HUES6 (cell line): Measurements from ENCODE around the gene SPOCD1.

Source experiments
- H3K27ac ChIP-seq: 2 replicates; pipeline ENCODE4 v1.7.0; 2013; ENCODE audit warnings: low read depth, mild to moderate bottlenecking, low read length, inconsistent platforms
- H3K27me3 ChIP-seq: 2 replicates; pipeline ENCODE4 v1.6.1; 2013; ENCODE audit warnings: low read length; ENCODE audit not compliant: control insufficient read depth, insufficient read depth
- H3K36me3 ChIP-seq: 2 replicates; pipeline ENCODE4 v1.6.1; 2013; ENCODE audit warnings: low read length; ENCODE audit not compliant: control insufficient read depth, insufficient read depth
- H3K4me1 ChIP-seq: 2 replicates; pipeline ENCODE4 v1.6.1; 2013; ENCODE audit warnings: low read length; ENCODE audit not compliant: control insufficient read depth, insufficient read depth
- H3K4me3 ChIP-seq: 2 replicates; pipeline ENCODE4 v1.5.1; 2013; ENCODE audit warnings: low read depth, low read length
- H3K9ac ChIP-seq: one replicate; pipeline ENCODE4 v1.6.1; 2013; ENCODE audit warnings: mild to moderate bottlenecking, low read length
- H3K9me3 ChIP-seq: 2 replicates; pipeline ENCODE4 v1.6.1; 2013; ENCODE audit warnings: low read depth, low read length; ENCODE audit not compliant: control insufficient read depth, insufficient read depth

Gene SPOCD1

DNA sequence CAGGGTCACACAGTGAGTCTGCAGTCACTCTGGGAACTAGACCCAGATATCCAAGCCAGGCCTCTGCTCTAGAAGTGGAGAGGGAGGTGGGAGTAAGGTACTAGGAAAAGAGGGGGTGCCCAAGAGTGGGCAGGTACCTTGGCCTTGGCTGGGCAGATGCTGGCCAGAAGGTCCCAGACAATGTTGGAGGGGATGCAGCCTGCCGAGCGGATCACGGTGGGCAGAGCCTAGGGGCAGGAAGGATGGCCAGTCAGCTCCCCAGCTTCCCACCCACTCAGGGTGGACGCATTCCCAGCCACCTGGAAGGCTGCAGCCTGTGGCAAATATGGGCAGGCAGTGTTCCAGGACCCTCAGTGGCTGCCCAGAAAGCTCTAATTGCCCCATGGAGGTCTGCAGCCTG, 23.3 kb downstream of the SPOCD1 start:
- Histone ChIP-seq H3K27ac (no peak overlapping the region), H3K27me3 (no peaks in the 10 kb centered on the region), H3K4me1 (peaks cover 12% of the 10 kb centered on the region), H3K9me3 (no peaks in the 10 kb centered on the region), H3K36me3 (no peaks in the 10 kb centered on the region), H3K4me3 (no peak overlapping the region), H3K9ac (no peak overlapping the region)

DNA sequence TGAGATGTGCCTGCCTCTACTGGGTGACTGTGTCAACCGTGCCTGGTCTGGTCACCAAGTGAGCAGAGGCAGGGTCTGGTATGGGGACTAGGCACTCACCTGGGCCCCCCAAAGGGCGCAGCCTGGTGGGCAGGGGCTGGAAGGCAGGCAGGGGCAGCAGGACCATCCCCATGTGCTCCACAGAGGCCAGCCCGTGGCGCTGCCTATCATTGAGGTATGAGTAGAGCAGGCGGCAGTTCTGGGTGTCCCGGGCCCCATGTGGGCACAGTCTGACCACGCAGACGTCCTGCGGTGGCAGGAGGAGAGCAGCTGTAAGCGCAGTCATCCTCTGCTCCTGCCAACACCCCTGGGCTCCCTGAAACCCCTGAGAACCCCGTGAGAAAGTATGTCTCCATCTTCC, 23.7 kb downstream of the SPOCD1 start:
- Histone ChIP-seq H3K27me3 (no peaks in the 10 kb centered on the region), H3K9me3 (no peaks in the 10 kb centered on the region), H3K27ac (no peak overlapping the region), H3K9ac (no peak overlapping the region), H3K4me1 (peaks cover 12% of the 10 kb centered on the region), H3K36me3 (no peaks in the 10 kb centered on the region), H3K4me3 (no peak overlapping the region)

- H3K27ac ChIP-seq: no peak overlapping the region
- no peak overlapping the region for H3K9ac ChIP-seq
- H3K9me3 ChIP-seq: no peaks in the 10 kb centered on the region
- H3K36me3 ChIP-seq: no peaks in the 10 kb centered on the region
- peaks cover 12% of the 10 kb centered on the region for H3K4me1 ChIP-seq
- H3K27me3 ChIP-seq: no peaks in the 10 kb centered on the region
- H3K4me3 ChIP-seq: no peak overlapping the region
These were observed 24.5 kb downstream of the SPOCD1 start for GRCh38 chr1:31791131-31791858.

DNA sequence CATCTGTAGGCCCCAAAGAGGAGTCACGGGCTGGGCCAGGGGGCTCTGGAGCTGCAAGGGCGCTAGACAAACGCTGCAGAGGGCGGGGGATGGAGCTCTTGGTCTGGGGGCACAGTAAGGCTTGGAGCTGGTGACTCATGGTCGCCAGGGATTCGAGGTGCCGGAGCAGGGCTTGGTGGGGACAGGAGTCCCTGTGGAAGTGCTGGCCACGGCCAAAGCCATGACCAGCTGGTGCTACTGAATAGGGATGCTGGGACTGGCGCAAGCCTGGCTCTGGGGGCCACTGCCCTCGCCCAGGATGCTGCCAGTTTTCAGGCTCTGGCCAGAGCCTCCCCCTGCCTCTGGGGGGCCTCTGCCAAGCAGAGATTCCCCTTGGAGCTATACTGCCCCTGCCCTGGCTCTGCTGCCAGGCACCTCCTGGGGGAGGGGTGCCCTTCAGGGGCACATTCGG, 25.2 kb downstream of the SPOCD1 start:
- Histone ChIP-seq H3K36me3 (no peaks in the 10 kb centered on the region), H3K27me3 (no peaks in the 10 kb centered on the region), H3K4me3 (no peak overlapping the region), H3K27ac (no peak overlapping the region), H3K9ac (no peak overlapping the region), H3K4me1 (peaks cover 12% of the 10 kb centered on the region), H3K9me3 (no peaks in the 10 kb centered on the region)

- H3K4me1 ChIP-seq: peaks cover 12% of the 10 kb centered on the region
- no peaks in the 10 kb centered on the region for H3K9me3 ChIP-seq
- H3K27ac ChIP-seq: no peak overlapping the region
- H3K9ac ChIP-seq: no peak overlapping the region
- H3K36me3 ChIP-seq: no peaks in the 10 kb centered on the region
- no peak overlapping the region for H3K4me3 ChIP-seq
- no peaks in the 10 kb centered on the region for H3K27me3 ChIP-seq
These were observed 25.7 kb downstream of the SPOCD1 start for GRCh38 chr1:31790140-31790539.

DNA sequence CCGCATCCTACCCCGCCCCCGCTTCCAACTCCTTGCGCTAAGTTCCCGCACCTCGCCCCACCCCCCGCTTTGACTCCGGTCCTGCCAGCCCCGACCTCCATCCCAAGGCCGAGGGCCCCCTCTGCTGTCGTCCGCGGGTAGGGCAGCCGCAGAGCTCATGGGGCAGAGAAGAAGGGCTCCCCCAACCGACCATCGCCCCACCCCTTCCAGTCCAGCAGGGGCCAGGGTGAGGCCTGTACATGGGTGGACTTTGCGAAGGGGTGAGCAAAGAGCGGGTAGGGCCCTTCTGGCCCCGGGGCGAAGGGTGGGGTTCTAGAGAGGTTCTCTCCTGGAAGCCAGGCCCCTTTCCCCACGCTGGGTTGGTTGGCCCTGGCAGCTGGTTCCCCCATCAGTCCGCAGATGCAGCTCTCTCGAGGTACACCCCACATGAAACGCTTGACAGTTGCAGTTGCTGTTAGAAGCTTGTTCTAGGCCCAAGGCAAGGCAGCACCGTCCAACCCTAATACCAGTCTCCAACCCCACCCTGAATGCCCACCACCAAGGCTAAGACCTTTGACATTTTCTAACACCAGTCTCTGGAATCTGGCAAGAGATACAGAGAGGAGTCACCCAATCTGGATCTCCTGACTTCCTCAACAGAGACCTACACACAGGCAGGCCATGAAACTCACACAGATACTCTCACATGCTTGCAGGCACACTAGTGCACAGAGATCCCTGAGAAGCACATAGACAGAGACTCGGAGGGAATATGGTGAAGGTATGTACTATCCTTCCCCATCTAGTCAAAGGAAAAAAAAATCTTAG, 26.4 kb downstream of the SPOCD1 start:
- Histone ChIP-seq H3K4me3 (peak overlapping the region; percentile 87), H3K27me3 (no peaks in the 10 kb centered on the region), H3K27ac (no peak overlapping the region), H3K36me3 (no peaks in the 10 kb centered on the region), H3K9me3 (no peaks in the 10 kb centered on the region), H3K9ac (no peak overlapping the region), H3K4me1 (peaks cover 12% of the 10 kb centered on the region)

DNA sequence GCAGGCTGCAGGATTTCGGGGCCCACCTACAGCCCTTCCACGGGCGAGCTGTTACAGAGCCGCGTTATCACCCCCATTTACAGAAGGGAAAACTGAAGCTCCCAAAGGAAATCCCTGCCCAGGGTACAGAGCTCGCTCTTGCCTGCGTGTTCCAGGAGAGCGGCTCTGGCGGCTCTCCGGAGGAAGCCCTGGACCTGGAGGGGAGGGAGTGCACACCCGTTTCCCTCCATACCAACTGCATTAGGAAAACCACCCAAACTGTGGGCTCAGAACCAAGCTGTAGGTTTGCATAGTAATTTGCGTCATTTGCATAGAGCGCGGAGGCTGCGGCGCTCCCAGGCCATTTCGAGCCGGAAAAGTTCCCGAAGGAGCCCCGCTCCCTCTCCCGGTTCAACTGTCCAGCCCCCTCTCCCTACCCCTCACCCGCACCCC, 27.0 kb downstream of the SPOCD1 start:
- Histone ChIP-seq H3K27ac (no peak overlapping the region), H3K4me3 (peak overlapping the region; percentile 87), H3K4me1 (peaks cover 12% of the 10 kb centered on the region), H3K27me3 (no peaks in the 10 kb centered on the region), H3K9me3 (no peaks in the 10 kb centered on the region), H3K36me3 (no peaks in the 10 kb centered on the region), H3K9ac (peak overlapping the region; percentile 25)

DNA sequence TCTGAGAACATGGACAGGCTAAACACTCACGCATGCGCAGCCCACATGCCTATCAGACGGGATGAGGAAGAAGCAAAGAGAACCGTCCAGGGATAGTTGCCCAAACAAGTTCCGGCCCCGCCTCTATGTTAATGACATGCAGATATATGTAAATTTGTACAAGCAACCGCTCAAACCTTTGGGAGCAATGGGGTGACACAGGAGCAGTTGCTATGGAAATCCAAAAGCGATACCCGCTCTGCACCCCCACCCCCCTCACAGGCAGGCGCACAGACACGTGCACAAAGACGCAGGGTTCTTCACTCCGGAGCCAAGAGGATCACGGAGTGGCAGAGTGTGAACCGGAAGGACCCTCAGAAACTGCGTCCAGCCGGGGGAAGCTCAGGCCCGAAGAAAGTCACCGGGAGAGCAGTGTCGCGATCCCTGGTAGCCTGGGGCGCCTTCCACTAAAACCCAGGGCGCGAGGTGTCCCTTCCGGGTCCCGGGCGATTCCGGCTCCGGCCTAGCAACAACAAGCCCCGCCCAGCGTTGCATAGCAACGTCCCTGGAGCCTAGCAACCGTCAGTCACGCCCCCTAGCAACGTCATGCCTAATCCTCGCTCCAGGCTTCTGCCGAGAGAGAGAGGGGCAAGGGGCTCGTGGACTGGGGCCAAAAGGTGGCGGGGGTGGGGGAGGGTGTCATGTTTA, 27.5 kb downstream of the SPOCD1 start:
- peak overlapping the region; percentile 87 for H3K4me3 ChIP-seq
- H3K36me3 ChIP-seq: no peaks in the 10 kb centered on the region
- H3K9me3 ChIP-seq: no peaks in the 10 kb centered on the region
- peaks cover 15% of the 10 kb centered on the region for H3K4me1 ChIP-seq
- H3K27me3 ChIP-seq: no peaks in the 10 kb centered on the region
- H3K27ac ChIP-seq: peak overlapping the region; percentile 88
- H3K9ac ChIP-seq: peak overlapping the region; percentile 86

- Histone ChIP-seq H3K9ac (no peak overlapping the region), H3K4me3 (peak overlapping the region; percentile 87), H3K27me3 (no peaks in the 10 kb centered on the region), H3K36me3 (no peaks in the 10 kb centered on the region), H3K9me3 (no peaks in the 10 kb centered on the region), H3K27ac (no peak overlapping the region), H3K4me1 (peaks cover 20% of the 10 kb centered on the region)
These were observed 28.1 kb downstream of the SPOCD1 start for GRCh38 chr1:31787786-31788137.

- H3K36me3 ChIP-seq: no peaks in the 10 kb centered on the region
- H3K9ac ChIP-seq: no peak overlapping the region
- no peaks in the 10 kb centered on the region for H3K27me3 ChIP-seq
- H3K4me3 ChIP-seq: no peak overlapping the region
- no peaks in the 10 kb centered on the region for H3K9me3 ChIP-seq
- H3K4me1 ChIP-seq: peaks cover 25% of the 10 kb centered on the region
- H3K27ac ChIP-seq: no peak overlapping the region
These were observed 28.6 kb downstream of the SPOCD1 start for GRCh38 chr1:31787261-31787660.
